Breast epithelium (tissue), 4 donors: Measurements from ENCODE around the gene RIGI. TPM values are rescaled to one million over a fixed set of nuclear protein-coding genes. Genes with fewer than 3 reads are reported as not detected.

Source experiments
- DNase-seq, 2 donors: peaks; one replicate each; pipeline ENCODE4 v3.0.0-alpha.2; 2019; ENCODE audit warnings: low spot score in 2 of 2
- H3K27ac ChIP-seq, 2 donors: fragments of 200-600 bp; sonication (generic) in 1 of 2; one replicate each; pipeline ENCODE4 v1.5.1; 2016 to 2019; ENCODE audit warnings: mild to moderate bottlenecking in 1 of 2
- H3K27me3 ChIP-seq, 2 donors: fragments of 200-600 bp; sonication (generic) in 1 of 2; one replicate each; pipeline versions ENCODE4 v1.5.1 to v1.6.0; 2017 to 2019; ENCODE audit warnings: control low read depth in 1 of 2, mild to moderate bottlenecking in 1 of 2
- H3K36me3 ChIP-seq: fragments of 200-600 bp; one replicate; pipeline ENCODE4 v1.5.1; 2019
- H3K4me1 ChIP-seq, 2 donors: fragments of 200-600 bp; sonication (generic); one replicate each; pipeline ENCODE4 v1.5.1; 2016 to 2019; ENCODE audit warnings: control low read depth in 1 of 2
- H3K4me3 ChIP-seq, 3 donors: fragments of 200-600 bp; sonication (generic); 1 replicate in 2 of 3; 2 replicates in 1 of 3; pipeline ENCODE4 v1.5.1; 2016 to 2019; ENCODE audit warnings: mild to moderate bottlenecking in 3 of 3, moderate library complexity in 2 of 3
- H3K9me3 ChIP-seq, 2 donors: fragments of 200-600 bp; sonication (generic) in 1 of 2; one replicate each; pipeline ENCODE4 v1.5.1; 2016 to 2019; ENCODE audit warnings: control low read depth in 1 of 2
- POLR2A ChIP-seq: fragments of 450-650 bp; IDR thresholded peaks from one replicate; pipeline ENCODE4 v1.6.1; 2016; ENCODE audit warnings: antibody characterized with exemption, mild to moderate bottlenecking, moderate library complexity
- POLR2AphosphoS5 ChIP-seq, 3 donors: sonication (generic); formaldehyde crosslinking; IDR thresholded peaks; one replicate each; pipeline ENCODE4 v1.6.1; 2017; ENCODE audit warnings: antibody characterized with exemption in 3 of 3
- intact Hi-C: fragments of 100-400 bp; cut with DNase I; formaldehyde crosslinking; loops from one replicate; pipeline ENCODE4 v1.15.1; 2023; ENCODE audit warnings: low total_unique reads
- total RNA-seq, 3 donors: library from RNA; depleted of rRNA; stranded (reverse); fragments of >200 nt; gene quantifications; one replicate each; pipeline ENCODE4 v1.1.0, GENCODE V29; 2016
- TF ChIP-seq, protein P1 (sequence below), 3 donors: fragments of 450-650 bp; IDR thresholded peaks; one replicate each; pipeline ENCODE4 v1.5.1; 2016 to 2017; ENCODE audit warnings: antibody characterized with exemption in 3 of 3, mild to moderate bottlenecking in 3 of 3, moderate library complexity in 3 of 3

The RIGI gene
- total RNA-seq, 3 donors from 2014 or later, result 6.4 to 16.7 (median 12.5) TPM

DNA sequence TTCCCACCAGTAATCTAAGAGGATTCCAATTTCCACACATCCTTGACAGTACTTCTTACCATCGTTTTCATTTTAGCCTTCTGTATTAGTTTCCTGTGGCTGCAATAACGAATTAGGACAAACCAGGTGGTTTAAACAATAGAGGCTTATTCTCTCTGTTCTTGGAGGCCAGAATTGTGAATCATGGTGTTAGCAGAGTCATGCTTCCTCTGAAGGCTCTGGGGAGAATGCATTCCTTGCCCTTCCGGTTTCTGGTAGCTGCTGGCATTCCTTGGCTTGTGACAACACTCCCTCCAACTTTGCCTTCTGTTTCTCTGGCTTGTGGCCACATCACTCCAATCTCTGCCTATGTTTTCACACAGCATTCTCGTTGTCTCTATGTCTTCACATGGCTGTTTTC lies 23.5 kb downstream of the RIGI start:
- Histone ChIP-seq H3K36me3 (no peaks in the 10 kb centered on the region), H3K4me1 (no peaks in the 10 kb centered on the region), H3K4me3 (no peak overlapping the region), H3K9me3 (no peaks in the 10 kb centered on the region), H3K27ac (no peak overlapping the region), H3K27me3 (no peaks in the 10 kb centered on the region)
- DNase-seq, result no peak
- TF ChIP-seq POLR2AphosphoS5 (IDR thresholded peaks at IDR 0.05) (no peak), POLR2A (no peak)
- TF ChIP-seq, protein P1, sequence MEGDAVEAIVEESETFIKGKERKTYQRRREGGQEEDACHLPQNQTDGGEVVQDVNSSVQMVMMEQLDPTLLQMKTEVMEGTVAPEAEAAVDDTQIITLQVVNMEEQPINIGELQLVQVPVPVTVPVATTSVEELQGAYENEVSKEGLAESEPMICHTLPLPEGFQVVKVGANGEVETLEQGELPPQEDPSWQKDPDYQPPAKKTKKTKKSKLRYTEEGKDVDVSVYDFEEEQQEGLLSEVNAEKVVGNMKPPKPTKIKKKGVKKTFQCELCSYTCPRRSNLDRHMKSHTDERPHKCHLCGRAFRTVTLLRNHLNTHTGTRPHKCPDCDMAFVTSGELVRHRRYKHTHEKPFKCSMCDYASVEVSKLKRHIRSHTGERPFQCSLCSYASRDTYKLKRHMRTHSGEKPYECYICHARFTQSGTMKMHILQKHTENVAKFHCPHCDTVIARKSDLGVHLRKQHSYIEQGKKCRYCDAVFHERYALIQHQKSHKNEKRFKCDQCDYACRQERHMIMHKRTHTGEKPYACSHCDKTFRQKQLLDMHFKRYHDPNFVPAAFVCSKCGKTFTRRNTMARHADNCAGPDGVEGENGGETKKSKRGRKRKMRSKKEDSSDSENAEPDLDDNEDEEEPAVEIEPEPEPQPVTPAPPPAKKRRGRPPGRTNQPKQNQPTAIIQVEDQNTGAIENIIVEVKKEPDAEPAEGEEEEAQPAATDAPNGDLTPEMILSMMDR (IDR thresholded peaks at IDR 0.05), result no peak
- intact Hi-C loops, result no loop called here

DNA sequence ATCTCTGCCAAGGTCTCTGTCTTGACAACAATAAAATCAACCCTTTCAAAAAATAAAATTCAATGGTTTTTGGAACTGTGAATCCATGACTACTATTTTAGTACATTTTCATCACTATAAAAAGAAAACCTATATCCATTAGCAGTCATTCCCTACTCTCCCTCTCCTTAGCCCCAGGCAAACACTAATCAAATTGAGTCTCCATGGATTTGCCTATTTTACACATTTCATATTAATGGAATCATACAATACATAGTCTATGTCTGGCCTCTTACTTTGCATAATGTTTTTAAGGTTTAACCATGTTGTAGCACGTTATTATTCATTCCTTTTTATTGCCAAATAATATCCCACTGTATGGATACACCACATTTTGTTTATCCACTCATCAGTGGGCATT lies 24.1 kb downstream of the RIGI start:
- no peak for DNase-seq
- Histone ChIP-seq H3K9me3 (no peaks in the 10 kb centered on the region), H3K4me1 (no peaks in the 10 kb centered on the region), H3K27ac (no peak overlapping the region), H3K4me3 (no peak overlapping the region), H3K27me3 (no peaks in the 10 kb centered on the region), H3K36me3 (no peaks in the 10 kb centered on the region)
- intact Hi-C loops, result no loop called here
- no peak for TF ChIP-seq POLR2A
- TF ChIP-seq, protein P1 (IDR thresholded peaks at IDR 0.05), result no peak
- TF ChIP-seq POLR2AphosphoS5 (IDR thresholded peaks at IDR 0.05), result no peak

DNA sequence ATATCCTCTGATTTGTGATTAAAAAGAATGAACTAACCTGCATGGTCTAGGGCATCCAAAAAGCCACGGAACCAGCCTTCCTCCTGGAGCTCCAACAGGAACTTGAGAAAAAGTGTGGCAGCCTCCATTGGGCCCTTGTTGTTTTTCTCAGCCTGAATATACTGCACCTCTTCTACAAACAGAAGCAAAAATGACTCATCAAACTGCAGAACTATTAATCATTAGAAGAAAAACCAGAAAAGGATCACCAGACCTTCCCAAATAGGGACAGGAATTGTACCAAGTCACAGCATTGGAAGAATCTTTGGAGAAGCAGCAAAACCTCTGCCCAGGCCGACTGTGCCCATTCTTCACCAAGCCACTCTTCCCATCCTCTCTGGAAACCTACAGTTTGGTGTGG lies 25.2 kb downstream of the RIGI start:
- Histone ChIP-seq H3K9me3 (no peaks in the 10 kb centered on the region), H3K4me3 (no peak overlapping the region), H3K36me3 (no peaks in the 10 kb centered on the region), H3K27ac (no peak overlapping the region), H3K4me1 (no peaks in the 10 kb centered on the region), H3K27me3 (no peaks in the 10 kb centered on the region)
- TF ChIP-seq POLR2AphosphoS5 (IDR thresholded peaks at IDR 0.05), result no peak
- TF ChIP-seq, protein P1 (IDR thresholded peaks at IDR 0.05), result no peak
- no peak for TF ChIP-seq POLR2A
- intact Hi-C loops, result no loop called here
- DNase-seq, result no peak

DNA sequence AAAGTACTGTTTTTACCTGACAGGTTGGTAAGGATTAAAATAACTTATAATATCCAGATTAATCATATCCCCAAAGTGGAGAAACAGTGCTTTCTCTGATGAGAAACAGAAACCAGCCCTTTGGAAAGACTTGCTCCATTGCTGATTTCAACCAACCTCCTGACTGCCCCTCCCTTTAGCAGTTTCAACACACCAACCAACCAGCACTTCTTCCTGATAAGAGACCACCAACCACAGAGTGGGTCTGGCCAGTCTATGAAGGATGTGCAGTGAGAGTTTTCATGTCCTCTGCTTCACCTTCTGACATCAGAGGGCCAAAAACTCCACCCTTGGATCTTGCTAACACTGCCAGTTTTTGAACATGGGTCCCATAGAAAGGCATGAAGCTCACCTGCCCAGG lies 28.1 kb downstream of the RIGI start:
- TF ChIP-seq, protein P1 (IDR thresholded peaks at IDR 0.05), result no peak
- TF ChIP-seq POLR2AphosphoS5 (IDR thresholded peaks at IDR 0.05), result no peak
- TF ChIP-seq POLR2A, result no peak
- Histone ChIP-seq H3K4me3 (no peak overlapping the region), H3K4me1 (no peaks in the 10 kb centered on the region), H3K27me3 (no peaks in the 10 kb centered on the region), H3K9me3 (no peaks in the 10 kb centered on the region), H3K36me3 (no peaks in the 10 kb centered on the region), H3K27ac (no peak overlapping the region)
- intact Hi-C loops, result no loop called here
- DNase-seq, result no peak

DNA sequence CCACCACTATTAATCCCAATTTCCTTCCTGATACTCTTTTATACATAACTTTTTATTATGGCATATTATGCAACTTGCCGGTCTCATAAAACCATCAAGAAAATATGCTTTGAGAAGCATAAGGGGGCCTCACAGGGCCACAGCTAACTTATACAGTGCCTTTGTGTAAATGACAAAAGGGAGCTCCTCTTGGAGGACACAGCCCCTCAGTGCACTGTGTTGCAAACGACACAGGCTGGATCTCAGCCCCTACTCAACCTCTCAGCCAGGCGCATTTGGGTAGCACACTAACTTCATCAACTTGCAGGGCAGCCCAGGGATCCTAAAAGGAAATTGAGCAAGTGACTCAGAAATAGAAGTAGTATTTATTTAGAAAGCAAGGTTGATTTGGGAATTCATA lies 35.4 kb downstream of the RIGI start:
- Histone ChIP-seq H3K4me1 (no peaks in the 10 kb centered on the region), H3K4me3 (no peak overlapping the region), H3K9me3 (no peaks in the 10 kb centered on the region), H3K27ac (no peak overlapping the region), H3K27me3 (no peaks in the 10 kb centered on the region), H3K36me3 (peaks cover 6% of the 10 kb centered on the region)
- intact Hi-C loops, result no loop called here
- no peak for TF ChIP-seq POLR2AphosphoS5 (IDR thresholded peaks at IDR 0.05)
- TF ChIP-seq, protein P1 (IDR thresholded peaks at IDR 0.05), result no peak
- TF ChIP-seq POLR2A, result no peak
- DNase-seq, result no peak
